GM18498 (cell line): Measurements from ENCODE around the gene RNF113B.
A peak's percentile ranks its signal among the peaks of the same experiment; 100 is the strongest.

Experiments used
- ATAC-seq: cut with Tn5 transposase; IDR thresholded peaks from one replicate; pipeline ENCODE4 v1.9.1; 2021; ENCODE audit warnings: mild to moderate bottlenecking, moderate library complexity; ENCODE audit not compliant: unreplicated experiment

The RNF113B gene

GRCh38 chr13:98175823-98176222 is 1.2 kb downstream of the RNF113B start:
- no peak for ATAC-seq

DNA sequence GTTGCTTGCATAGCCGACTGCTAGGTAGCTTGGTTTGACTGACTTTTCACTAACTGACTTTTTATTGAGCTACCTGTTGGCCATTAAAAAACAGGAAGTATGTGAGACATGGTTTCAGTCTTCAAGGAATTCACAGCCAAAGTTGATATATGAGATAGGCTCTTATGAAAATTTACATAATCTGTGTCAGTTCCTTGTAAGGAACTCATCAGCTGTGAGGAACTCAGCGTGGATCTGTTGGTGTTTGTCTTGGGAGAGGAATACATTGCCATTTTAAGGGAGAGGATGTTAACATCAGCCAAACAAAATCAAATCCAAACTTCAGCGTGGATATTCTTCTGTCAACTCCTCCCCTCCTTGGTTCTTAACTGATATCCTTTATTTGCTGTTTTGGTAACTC is 2.0 kb downstream of the RNF113B start:
- ATAC-seq, result no peak

DNA sequence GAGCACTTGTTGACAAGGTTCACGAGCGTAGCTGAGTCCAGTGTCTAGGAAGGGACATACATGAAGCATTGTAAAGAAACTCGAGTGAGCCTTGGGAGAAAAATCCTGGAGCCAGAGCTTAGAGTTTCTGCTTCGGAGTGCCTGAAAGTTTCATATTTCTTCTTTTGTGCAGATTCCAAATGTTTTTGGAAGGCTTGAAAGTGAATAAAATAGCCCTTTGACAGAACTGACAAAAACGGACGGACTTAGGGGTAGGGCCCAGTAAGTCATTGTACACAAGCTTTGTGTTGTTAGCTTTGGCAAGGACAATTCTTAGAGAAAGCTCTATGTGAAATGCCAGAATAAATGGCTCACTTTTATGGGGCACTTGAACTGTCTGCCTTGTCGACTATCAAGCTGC is 2.8 kb downstream of the RNF113B start:
- ATAC-seq, result no peak

GRCh38 chr13:98173431-98174152 is 3.5 kb downstream of the RNF113B start:
- ATAC-seq, result no peak

GRCh38 chr13:98172590-98173422 is 4.3 kb downstream of the RNF113B start:
- no peak for ATAC-seq

- ATAC-seq, result no peak
These were observed 5.0 kb downstream of the RNF113B start for GRCh38 chr13:98171900-98172589.

GRCh38 chr13:98169331-98169730 is 7.7 kb downstream of the RNF113B start:
- ATAC-seq, result no peak

GRCh38 chr13:98162935-98163334 is 14.1 kb downstream of the RNF113B start:
- no peak for ATAC-seq

GRCh38 chr13:98158172-98158899 is 18.7 kb downstream of the RNF113B start:
- no peak for ATAC-seq

- no peak for ATAC-seq
These were observed 19.5 kb downstream of the RNF113B start for GRCh38 chr13:98157609-98158008.

DNA sequence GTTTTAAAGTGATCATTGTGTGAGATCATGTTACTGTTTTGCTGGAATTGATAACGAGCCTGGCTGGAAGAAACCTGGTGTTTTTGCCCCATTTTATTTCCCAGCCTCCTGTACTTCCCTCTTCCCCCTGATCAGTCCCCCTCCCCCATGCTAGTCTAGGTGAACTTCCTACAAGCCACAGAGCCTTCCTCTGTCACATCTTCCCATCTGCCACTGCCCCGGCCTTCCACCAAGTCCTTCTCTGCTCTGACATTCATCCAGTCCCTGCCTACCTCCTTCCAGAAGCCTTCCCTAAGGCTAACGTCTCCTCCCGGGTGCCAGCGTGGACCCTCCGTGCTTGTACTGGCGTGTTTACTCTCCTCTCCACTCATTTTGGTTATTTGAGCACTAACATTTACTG is 19.9 kb downstream of the RNF113B start:
- ATAC-seq, result no peak

GRCh38 chr13:98156259-98156658 is 20.8 kb downstream of the RNF113B start:
- ATAC-seq, result no peak

GRCh38 chr13:98155475-98156109 is 21.5 kb downstream of the RNF113B start:
- no peak for ATAC-seq

DNA sequence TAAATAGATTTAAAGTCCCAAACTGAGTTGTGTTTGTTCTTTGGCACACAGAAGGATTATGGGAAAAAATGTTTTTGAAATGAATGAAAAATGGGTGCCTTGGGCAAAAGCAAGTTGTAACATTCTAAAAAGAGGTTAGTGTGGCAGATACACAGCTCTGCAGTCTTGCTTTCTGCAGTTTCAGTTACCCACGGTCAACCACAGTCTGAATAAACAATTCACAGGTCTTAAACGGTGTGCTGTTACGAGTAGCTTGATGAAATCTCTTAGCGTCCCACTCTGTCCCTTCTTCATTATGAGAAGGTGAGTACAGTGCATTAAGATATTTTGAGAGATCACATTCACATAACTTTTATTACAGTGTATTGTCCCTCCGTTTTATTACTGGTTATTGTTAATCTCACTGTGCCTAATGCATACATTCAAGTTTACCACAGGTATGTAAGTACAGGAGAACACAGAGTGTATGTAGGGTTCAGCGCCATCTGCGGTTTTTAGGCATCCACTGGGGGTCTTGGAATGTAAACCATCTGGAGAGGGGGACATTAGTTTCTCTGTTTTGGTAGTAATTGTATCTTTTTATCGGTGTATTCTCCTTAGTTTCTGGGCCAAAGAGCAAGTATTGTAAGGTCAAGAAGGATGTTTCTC is 26.1 kb downstream of the RNF113B start:
- peak; percentile 48 for ATAC-seq

DNA sequence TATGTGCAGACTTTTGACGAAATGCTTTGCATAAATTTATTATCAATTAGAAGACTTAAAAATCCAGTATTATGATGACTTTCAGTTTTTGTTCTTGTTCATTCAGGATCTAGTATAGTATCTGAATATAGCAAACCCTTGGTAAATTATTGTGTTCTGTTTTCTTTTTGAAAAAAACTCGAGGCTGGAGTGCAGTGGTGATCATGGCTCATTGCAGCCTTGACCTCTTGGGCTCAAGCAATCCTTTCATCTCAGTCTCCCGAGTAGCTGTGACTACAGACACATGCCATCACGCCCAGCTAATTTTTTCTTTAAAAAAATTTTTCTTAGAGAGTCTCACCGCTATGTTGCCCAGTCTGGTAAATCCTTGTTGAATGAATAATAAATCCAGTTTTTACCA is 29.5 kb downstream of the RNF113B start:
- no peak for ATAC-seq

DNA sequence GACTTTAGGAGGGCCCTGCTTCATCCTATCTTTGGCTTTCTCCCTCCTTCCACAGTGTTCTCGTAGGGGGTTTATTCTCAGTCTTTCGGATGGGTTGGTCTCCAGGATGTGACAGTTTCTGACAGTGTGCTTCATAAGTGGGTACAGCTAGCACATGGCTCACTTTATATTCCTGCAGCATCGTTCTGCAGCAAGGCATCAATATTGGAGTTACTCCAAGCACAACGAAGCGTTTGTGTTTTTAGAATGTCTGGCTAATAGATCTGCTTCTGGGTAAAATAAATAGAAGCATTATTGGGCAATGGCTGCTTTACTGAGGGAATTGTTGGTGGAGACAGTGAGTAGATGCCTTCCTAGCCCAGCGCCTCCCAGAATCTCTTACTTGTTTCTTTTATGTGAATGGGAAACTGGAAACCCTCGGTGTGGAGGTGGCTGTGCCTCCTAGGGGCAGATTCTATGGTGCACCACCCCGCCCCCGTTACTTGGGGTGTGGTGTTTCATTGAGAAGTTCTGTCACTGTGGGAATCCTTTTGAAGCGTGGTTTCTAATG is 32.2 kb downstream of the RNF113B start:
- ATAC-seq, result no peak

GRCh38 chr13:98144027-98144741 is 32.9 kb downstream of the RNF113B start:
- ATAC-seq, result no peak

DNA sequence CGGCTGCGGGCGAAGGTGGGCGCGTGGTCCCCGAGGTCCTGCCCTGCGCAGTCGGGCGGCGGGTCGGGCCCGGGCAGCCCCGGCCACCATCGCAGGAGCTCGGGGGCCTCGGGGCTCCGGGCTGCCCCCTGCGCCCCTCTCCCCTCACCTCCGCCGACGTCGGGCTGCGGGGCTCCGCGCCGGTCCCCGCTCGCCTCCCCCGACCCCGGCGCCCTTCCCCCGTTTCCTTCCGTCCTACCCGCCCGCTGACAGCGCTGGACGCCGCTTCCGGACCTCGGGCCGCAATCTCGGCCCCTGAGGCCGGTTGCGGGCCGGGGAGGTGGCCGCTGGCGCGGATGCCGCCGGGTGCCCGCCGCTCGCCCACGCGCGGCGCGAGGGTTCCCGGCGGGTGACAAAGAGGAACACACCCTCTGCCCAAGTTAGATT is 33.5 kb downstream of the RNF113B start:
- ATAC-seq, result peak; percentile 14

- peak; percentile 40 for ATAC-seq
These were observed 33.9 kb downstream of the RNF113B start for GRCh38 chr13:98143157-98143553.
